Caco-2 (cell line): ENCODE data around the gene DDOST. TPM values are rescaled to one million over a fixed set of nuclear protein-coding genes. Genes with fewer than 3 reads are reported as not detected.

ENCODE experiments used
- BruUV-seq: library from RNA; stranded (reverse); fragments of 400-500 nt; replicated peaks from 2 replicates; lab custom pipeline; 2021; lab: Mats Ljungman, UMichigan
- CTCF ChIA-PET: fragments of 300-600 bp; sonication (Branson Sonifier 250); formaldehyde crosslinking; loops from one replicate; lab custom pipeline; 2022; ENCODE audit warnings: antibody characterized with exemption; lab: Charles Lee
- POLR2A ChIA-PET: fragments of 300-600 bp; sonication (Branson Sonifier 250); formaldehyde crosslinking; loops from one replicate; lab custom pipeline; 2022; ENCODE audit warnings: antibody characterized with exemption; lab: Charles Lee
- DNase-seq, 2 experiments: peaks; one replicate each; pipeline versions ENCODE4 v3.0.0 to v3.0.0-alpha.2; 2020 to 2022
- H3K27me3 ChIP-seq: replicated peaks from 2 replicates; pipeline ENCODE4 v1.6.0; 2011; ENCODE audit warnings: low read length; ENCODE audit not compliant: control insufficient read depth, insufficient read depth
- H3K36me3 ChIP-seq: 2 replicates; pipeline ENCODE4 v1.5.1; 2011; ENCODE audit warnings: low read length; ENCODE audit not compliant: control insufficient read depth, insufficient read depth
- H3K4me1 ChIP-seq: fragments of 250-450 bp; sonication (Bioruptor Pico); 2 replicates; pipeline ENCODE4 v1.5.1; 2020; ENCODE audit warnings: mild to moderate bottlenecking
- H3K4me3 ChIP-seq: 2 replicates; pipeline ENCODE4 v1.5.1; 2011; ENCODE audit warnings: low read depth, mild to moderate bottlenecking, control low read depth, low read length
- H3K9me3 ChIP-seq: fragments of 250-450 bp; sonication (Bioruptor Pico); 2 replicates; pipeline ENCODE4 v1.5.1; 2020; ENCODE audit warnings: mild to moderate bottlenecking, moderate library complexity
- H3K27ac Mint-ChIP-seq: one replicate; pipeline ENCODE4 v1.8.0; 2022; ENCODE audit warnings: mixed read lengths; ENCODE audit not compliant: unreplicated experiment
- H3K27me3 Mint-ChIP-seq: one replicate; pipeline ENCODE4 v1.8.0; 2022; ENCODE audit warnings: mixed read lengths; ENCODE audit not compliant: insufficient read depth, unreplicated experiment
- H3K36me3 Mint-ChIP-seq: one replicate; pipeline ENCODE4 v1.8.0; 2022; ENCODE audit warnings: mild to moderate bottlenecking, mixed read lengths; ENCODE audit not compliant: insufficient read depth, unreplicated experiment
- H3K4me1 Mint-ChIP-seq: one replicate; pipeline ENCODE4 v1.8.0; 2022; ENCODE audit warnings: low read depth, mixed read lengths; ENCODE audit not compliant: unreplicated experiment
- H3K4me3 Mint-ChIP-seq: one replicate; pipeline ENCODE4 v1.8.0; 2022; ENCODE audit warnings: mild to moderate bottlenecking, moderate library complexity, mixed read lengths; ENCODE audit not compliant: unreplicated experiment
- H3K9me3 Mint-ChIP-seq: one replicate; pipeline ENCODE4 v1.8.0; 2022; ENCODE audit warnings: mixed read lengths; ENCODE audit not compliant: unreplicated experiment
- intact Hi-C: fragments of 100-400 bp; cut with micrococcal nuclease; formaldehyde crosslinking; loops from one replicate; pipeline ENCODE4 v1.10.0; 2022; ENCODE audit not compliant: unreplicated experiment
- total RNA-seq: library from RNA; stranded (reverse); gene quantifications from 2 replicates; pipeline ENCODE4 v1.2.3, GENCODE V29; 2022
- TF ChIP-seq, protein P1 (sequence below), 2 experiments: fragments of 200-600 bp in 1 of 2; IDR thresholded peaks; 1 replicate in 1 of 2; 2 replicates in 1 of 2; pipeline versions ENCODE4 v1.5.1 to v1.8.0; 2011 to 2022; ENCODE audit warnings: antibody characterized with exemption in 1 of 2, control low read depth in 1 of 2, inconsistent platforms in 1 of 2, low read depth in 1 of 2, low read length in 1 of 2, mild to moderate bottlenecking in 1 of 2, moderate library complexity in 1 of 2; ENCODE audit not compliant: insufficient read depth in 1 of 2, severe bottlenecking in 1 of 2, unreplicated experiment in 1 of 2

Gene DDOST
- total RNA-seq, 1 experiment from 2014 or later, result 339 TPM

DNA sequence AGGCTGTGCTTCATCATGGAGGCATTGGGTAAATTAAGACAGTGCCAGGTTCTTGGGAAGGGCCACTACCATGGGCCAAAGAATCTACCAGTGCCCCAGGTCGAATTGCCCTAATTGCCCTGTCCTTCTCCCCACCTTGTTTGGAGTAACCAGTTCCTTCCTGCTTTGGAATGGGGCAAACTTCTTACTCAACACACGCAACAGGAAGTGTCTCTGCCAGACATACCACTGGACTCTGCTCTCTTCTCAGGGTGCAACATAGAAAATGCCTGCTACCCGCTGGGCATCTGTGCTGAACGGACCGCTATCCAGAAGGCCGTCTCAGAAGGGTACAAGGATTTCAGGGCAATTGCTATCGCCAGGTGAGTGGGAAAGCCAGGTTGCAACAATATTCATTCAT lies 56.5 kb downstream of the DDOST start:
- BruUV-seq, result no TSS peak
- POLR2A ChIA-PET, result no interaction called here
- H3K9me3 ChIP-seq, result no peaks in the 10 kb centered on the region
- intact Hi-C loops, result no loop called here
- no peak for DNase-seq
- no peaks in the 10 kb centered on the region for H3K36me3 Mint-ChIP-seq
- H3K27me3 ChIP-seq, result no peaks in the 10 kb centered on the region
- peaks cover 8% of the 10 kb centered on the region; the same call in 1 of the 2 replicates for H3K4me1 ChIP-seq
- TF ChIP-seq, protein P1, sequence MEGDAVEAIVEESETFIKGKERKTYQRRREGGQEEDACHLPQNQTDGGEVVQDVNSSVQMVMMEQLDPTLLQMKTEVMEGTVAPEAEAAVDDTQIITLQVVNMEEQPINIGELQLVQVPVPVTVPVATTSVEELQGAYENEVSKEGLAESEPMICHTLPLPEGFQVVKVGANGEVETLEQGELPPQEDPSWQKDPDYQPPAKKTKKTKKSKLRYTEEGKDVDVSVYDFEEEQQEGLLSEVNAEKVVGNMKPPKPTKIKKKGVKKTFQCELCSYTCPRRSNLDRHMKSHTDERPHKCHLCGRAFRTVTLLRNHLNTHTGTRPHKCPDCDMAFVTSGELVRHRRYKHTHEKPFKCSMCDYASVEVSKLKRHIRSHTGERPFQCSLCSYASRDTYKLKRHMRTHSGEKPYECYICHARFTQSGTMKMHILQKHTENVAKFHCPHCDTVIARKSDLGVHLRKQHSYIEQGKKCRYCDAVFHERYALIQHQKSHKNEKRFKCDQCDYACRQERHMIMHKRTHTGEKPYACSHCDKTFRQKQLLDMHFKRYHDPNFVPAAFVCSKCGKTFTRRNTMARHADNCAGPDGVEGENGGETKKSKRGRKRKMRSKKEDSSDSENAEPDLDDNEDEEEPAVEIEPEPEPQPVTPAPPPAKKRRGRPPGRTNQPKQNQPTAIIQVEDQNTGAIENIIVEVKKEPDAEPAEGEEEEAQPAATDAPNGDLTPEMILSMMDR (IDR thresholded peaks at IDR 0.05; ENCODE audit: insufficient read depth in 1 of 2, low read depth in 1 of 2, low read length in 1 of 2, severe bottlenecking in 1 of 2, unreplicated experiment in 1 of 2), result no peak
- H3K4me1 Mint-ChIP-seq, result no peaks in the 10 kb centered on the region
- CTCF ChIA-PET, result no interaction called here
- H3K36me3 ChIP-seq, result no peaks in the 10 kb centered on the region
- H3K27ac Mint-ChIP-seq, result no peak overlapping the region
- H3K9me3 Mint-ChIP-seq, result no peaks in the 10 kb centered on the region
- H3K4me3 Mint-ChIP-seq, result no peak overlapping the region
- no peak overlapping the region for H3K4me3 ChIP-seq
- no peaks in the 10 kb centered on the region for H3K27me3 Mint-ChIP-seq

DNA sequence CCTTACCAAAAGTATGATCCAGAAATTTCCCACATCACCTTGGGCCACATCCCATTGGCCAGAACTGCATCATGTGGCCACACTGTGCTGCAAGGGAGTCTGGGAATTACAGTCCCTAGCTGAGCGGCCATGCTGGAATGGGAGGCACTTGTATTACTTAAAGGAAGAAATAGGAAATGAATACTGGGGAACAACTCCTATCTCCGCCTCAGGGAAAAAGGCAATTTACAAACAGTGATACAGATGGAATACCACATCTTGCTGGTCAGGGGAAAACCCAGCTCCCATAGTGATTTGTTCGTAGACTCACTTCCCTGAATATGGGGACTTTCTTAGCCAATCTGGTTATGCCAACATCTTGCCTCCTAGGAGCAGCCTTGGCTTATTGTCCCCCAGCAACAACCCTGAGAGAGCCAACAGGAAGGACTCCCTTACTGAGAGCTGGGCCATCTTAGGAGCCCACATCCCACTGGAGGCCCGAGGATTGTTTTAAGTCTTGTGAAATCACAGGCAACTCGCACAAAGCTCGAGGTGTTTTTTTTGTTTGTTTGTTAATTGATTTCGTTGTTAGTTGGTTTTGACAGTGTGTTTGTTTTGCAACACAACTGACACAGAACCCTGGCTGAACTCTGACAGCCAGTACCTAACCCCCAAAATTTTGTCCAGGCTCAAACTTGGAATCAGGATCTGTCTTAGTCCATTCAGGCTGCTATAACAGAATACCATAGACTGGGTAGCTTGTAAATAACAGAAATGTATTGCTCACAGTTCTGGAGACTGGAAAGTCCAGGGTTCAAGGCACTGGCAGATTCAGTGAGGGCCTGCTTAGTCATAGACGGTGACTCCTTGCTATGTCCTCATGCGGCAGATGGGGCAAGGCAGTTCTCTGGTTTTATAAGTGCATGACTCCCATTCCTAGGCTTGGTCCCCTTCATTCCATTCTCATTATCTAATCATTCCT lies 57.4 kb downstream of the DDOST start:
- Histone ChIP-seq H3K9me3 (no peaks in the 10 kb centered on the region), H3K27me3 (no peaks in the 10 kb centered on the region), H3K36me3 (no peaks in the 10 kb centered on the region), H3K4me1 (peaks cover 8% of the 10 kb centered on the region; the same call in 1 of the 2 replicates), H3K4me3 (no peak overlapping the region)
- Mint-ChIP-seq H3K4me3 (no peak overlapping the region), H3K9me3 (peaks cover 5% of the 10 kb centered on the region), H3K4me1 (no peaks in the 10 kb centered on the region), H3K27ac (no peak overlapping the region), H3K36me3 (no peaks in the 10 kb centered on the region), H3K27me3 (no peaks in the 10 kb centered on the region)
- no peak for DNase-seq
- BruUV-seq, result no TSS peak
- intact Hi-C loops, result no loop called here
- POLR2A ChIA-PET, result no interaction called here
- CTCF ChIA-PET, result interaction anchor here (1.2 kb wide), 1 partner anchor 30 kb away, joined by 3 read pairs; no protein-coding TSS in a partner anchor
- TF ChIP-seq, protein P1 (IDR thresholded peaks at IDR 0.05; ENCODE audit: insufficient read depth in 1 of 2, low read depth in 1 of 2, low read length in 1 of 2, severe bottlenecking in 1 of 2, unreplicated experiment in 1 of 2), result no peak

DNA sequence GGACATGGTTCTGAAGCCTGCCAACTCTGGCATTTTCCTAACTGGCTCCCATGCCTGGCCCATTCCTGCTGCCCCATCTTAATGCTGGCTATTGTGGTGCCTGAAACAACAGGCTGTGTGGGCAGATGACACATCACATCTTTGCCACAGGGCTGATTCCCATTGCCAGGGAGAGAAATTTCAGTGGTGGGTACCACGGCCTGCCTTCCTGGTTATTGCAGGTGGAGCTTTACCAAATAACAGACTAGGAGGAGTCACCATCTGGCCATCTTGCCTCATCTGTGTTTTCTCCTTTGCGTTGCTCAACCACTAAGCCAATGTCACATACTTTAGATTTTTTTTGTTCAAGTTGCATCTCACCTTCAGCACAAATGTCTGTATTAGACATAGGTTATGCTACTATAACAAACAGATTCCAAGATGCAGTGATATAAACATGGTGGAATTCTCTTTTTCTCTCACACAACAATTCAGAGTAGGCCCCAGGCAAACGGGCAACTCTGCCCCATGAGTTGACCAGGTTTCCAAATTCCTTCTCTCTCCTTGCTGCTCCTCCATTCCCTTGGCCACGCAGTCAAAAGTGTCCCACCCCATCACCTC lies 58.2 kb downstream of the DDOST start:
- H3K4me1 ChIP-seq, result peaks cover 8% of the 10 kb centered on the region; the same call in 1 of the 2 replicates
- ChIA-PET POLR2A (no interaction called here), CTCF (interaction anchor here (1.2 kb wide), 1 partner anchor 31 kb away, joined by 3 read pairs; no protein-coding TSS in a partner anchor)
- H3K36me3 ChIP-seq, result no peaks in the 10 kb centered on the region
- no peaks in the 10 kb centered on the region for H3K27me3 ChIP-seq
- BruUV-seq, result no TSS peak
- DNase-seq, result no peak
- Mint-ChIP-seq H3K27me3 (no peaks in the 10 kb centered on the region), H3K4me3 (no peak overlapping the region), H3K9me3 (peaks cover 10% of the 10 kb centered on the region), H3K4me1 (no peaks in the 10 kb centered on the region), H3K36me3 (no peaks in the 10 kb centered on the region), H3K27ac (no peak overlapping the region)
- intact Hi-C loops, result no loop called here
- no peak overlapping the region for H3K4me3 ChIP-seq
- no peaks in the 10 kb centered on the region for H3K9me3 ChIP-seq
- TF ChIP-seq, protein P1 (IDR thresholded peaks at IDR 0.05; ENCODE audit: insufficient read depth in 1 of 2, low read depth in 1 of 2, low read length in 1 of 2, severe bottlenecking in 1 of 2, unreplicated experiment in 1 of 2), result no peak
